ENCODE measurements around the gene KCNC2.
A peak's percentile ranks its signal among the peaks of the same experiment; 100 is the strongest.

KCNC2 gene

DNA sequence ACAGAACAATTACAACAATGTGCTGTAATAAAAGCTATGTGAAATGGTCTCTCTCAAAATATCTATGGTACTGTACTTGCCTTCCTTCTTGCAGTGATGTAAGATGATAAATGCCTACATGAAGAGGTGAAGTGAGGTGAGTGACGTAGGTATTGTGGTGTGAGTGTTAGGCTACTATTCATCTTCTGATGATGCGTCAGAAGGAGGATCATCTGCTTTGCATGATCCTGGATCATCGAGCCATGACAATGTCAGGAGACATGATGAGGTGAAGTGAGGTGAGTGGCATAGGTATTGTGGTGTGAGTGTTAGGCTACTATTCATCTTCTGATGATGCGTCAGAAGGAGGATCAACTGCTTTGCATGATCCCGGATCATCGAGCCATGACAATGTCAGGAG lies 105.8 kb downstream of the KCNC2 start:
- Histone ChIP-seq H3K9me3 (ENCODE audit: control insufficient read depth, low read length) (peaks cover 6% of the 10 kb centered on the region), H4K8ac (ENCODE audit: low read length) (no peak overlapping the region), H2BK15ac (ENCODE audit: low read depth, poor library complexity, severe bottlenecking) (no peak overlapping the region), H3K36me3 (ENCODE audit: control insufficient read depth in 1 of 2, insufficient read depth in 2 of 2, low read depth in 1 of 2, low read length in 2 of 2) (no peaks in the 10 kb centered on the region), H2AFZ (ENCODE audit: low read depth, low read length) (no peak overlapping the region), H4K91ac (ENCODE audit: low read length) (no peak overlapping the region), H3K4me3 (ENCODE audit: insufficient read depth in 1 of 2, low read depth in 1 of 2, low read length in 2 of 2) (no peak overlapping the region), H3K4ac (ENCODE audit: low read depth in 1 of 2, low read length in 2 of 2) (no peak overlapping the region), H2BK12ac (ENCODE audit: low read length in 2 of 2) (no peak overlapping the region), H2AK5ac (ENCODE audit: low read length, severe bottlenecking) (no peak overlapping the region), H3K18ac (ENCODE audit: low read depth in 1 of 2, low read length in 2 of 2) (no peak overlapping the region), H3K9ac (ENCODE audit: low read length) (no peak overlapping the region), H3K79me1 (replicated peaks; ENCODE audit: low read length, poor library complexity, severe bottlenecking) (no peaks in the 10 kb centered on the region), H3K14ac (ENCODE audit: low read length in 2 of 2) (no peak overlapping the region), H3K27ac (ENCODE audit: low read length, poor library complexity, severe bottlenecking) (no peak overlapping the region), H2BK5ac (ENCODE audit: low read depth, low read length, poor library complexity, severe bottlenecking) (no peak overlapping the region), H3K23ac (ENCODE audit: low read length in 2 of 2) (peak overlapping the region in 1 of 2 experiments; percentile 42), H3K4me2 (ENCODE audit: low read length, poor library complexity, severe bottlenecking) (no peak overlapping the region), H3K4me1 (ENCODE audit: control insufficient read depth, insufficient read depth, low read depth, low read length) (no peaks in the 10 kb centered on the region), H2BK120ac (ENCODE audit: low read depth, low read length) (no peak overlapping the region), H3K27me3 (ENCODE audit: control insufficient read depth in 1 of 2, insufficient read depth in 1 of 2, low read length in 2 of 2) (peaks cover 0 to 3% of the 10 kb centered on the region in 2 experiments)
- 94% methylated on average over 6 of the region's 6 CpGs for WGBS
- no peak for DNase-seq

DNA sequence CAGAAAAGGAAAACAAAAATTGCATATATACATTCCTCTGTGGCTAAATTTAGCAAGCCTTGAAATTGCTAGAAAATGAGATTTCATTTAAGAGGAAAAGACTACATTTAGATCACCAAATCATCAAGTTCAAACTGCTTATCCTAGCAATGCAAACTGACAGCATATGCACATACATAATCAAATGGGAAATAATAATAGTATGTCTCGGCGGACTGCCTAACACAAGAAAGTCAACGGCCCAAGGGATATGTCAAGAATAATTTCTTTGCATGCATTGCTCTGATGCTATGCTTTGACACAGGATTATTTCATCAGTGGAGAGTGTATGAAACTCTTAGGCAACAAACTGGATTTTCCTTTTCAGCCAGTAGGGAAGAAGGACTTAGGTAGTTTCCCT lies 107.9 kb downstream of the KCNC2 start:
- no peaks in the 10 kb centered on the region for H3K36me3 ChIP-seq (ENCODE audit: control insufficient read depth in 1 of 2, insufficient read depth in 2 of 2, low read depth in 1 of 2, low read length in 2 of 2)
- H3K4me2 ChIP-seq (ENCODE audit: low read length, poor library complexity, severe bottlenecking), result no peak overlapping the region
- no peak overlapping the region for H3K14ac ChIP-seq (ENCODE audit: low read length in 2 of 2)
- H3K4me1 ChIP-seq (ENCODE audit: control insufficient read depth, insufficient read depth, low read depth, low read length), result no peaks in the 10 kb centered on the region
- peaks cover 6% of the 10 kb centered on the region for H3K9me3 ChIP-seq (ENCODE audit: control insufficient read depth, low read length)
- no peak overlapping the region for H2BK15ac ChIP-seq (ENCODE audit: low read depth, poor library complexity, severe bottlenecking)
- H3K23ac ChIP-seq (ENCODE audit: low read length in 2 of 2), result no peak overlapping the region
- no peak overlapping the region for H2AFZ ChIP-seq (ENCODE audit: low read depth, low read length)
- H3K18ac ChIP-seq (ENCODE audit: low read depth in 1 of 2, low read length in 2 of 2), result no peak overlapping the region
- no peak overlapping the region for H2AK5ac ChIP-seq (ENCODE audit: low read length, severe bottlenecking)
- WGBS, result 97% methylated on average over 3 of the region's 3 CpGs
- H3K79me1 ChIP-seq (replicated peaks; ENCODE audit: low read length, poor library complexity, severe bottlenecking), result no peaks in the 10 kb centered on the region
- H3K4me3 ChIP-seq (ENCODE audit: insufficient read depth in 1 of 2, low read depth in 1 of 2, low read length in 2 of 2), result no peak overlapping the region
- H3K9ac ChIP-seq (ENCODE audit: low read length), result no peak overlapping the region
- H4K8ac ChIP-seq (ENCODE audit: low read length), result no peak overlapping the region
- H2BK5ac ChIP-seq (ENCODE audit: low read depth, low read length, poor library complexity, severe bottlenecking), result no peak overlapping the region
- no peak overlapping the region for H2BK12ac ChIP-seq (ENCODE audit: low read length in 2 of 2)
- peaks cover 0 to 3% of the 10 kb centered on the region in 2 experiments for H3K27me3 ChIP-seq (ENCODE audit: control insufficient read depth in 1 of 2, insufficient read depth in 1 of 2, low read length in 2 of 2)
- no peak overlapping the region for H4K91ac ChIP-seq (ENCODE audit: low read length)
- no peak overlapping the region for H3K27ac ChIP-seq (ENCODE audit: low read length, poor library complexity, severe bottlenecking)
- no peak overlapping the region for H3K4ac ChIP-seq (ENCODE audit: low read depth in 1 of 2, low read length in 2 of 2)
- H2BK120ac ChIP-seq (ENCODE audit: low read depth, low read length), result no peak overlapping the region
- DNase-seq, result no peak

DNA sequence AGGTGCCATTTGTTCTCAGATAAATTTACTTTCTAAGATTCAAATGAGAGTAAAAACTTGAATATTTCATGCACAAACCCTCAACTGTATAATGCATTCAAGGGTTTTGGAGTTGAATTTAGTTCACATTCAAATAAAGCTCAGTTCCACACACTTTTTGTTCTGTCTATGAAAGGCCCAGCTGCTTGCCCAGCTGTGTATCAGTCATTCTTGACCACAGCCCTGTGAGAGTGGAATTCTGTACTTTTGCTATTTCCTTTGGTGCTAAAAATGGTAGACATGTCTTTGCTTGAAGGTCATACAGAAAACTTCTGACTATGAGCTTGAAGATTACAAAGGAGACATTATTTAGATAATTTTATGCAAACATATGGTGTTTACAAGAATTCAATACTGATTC lies 110.4 kb downstream of the KCNC2 start:
- Histone ChIP-seq H4K8ac (ENCODE audit: low read length) (no peak overlapping the region), H3K23ac (ENCODE audit: low read length in 2 of 2) (no peak overlapping the region), H2BK120ac (ENCODE audit: low read depth, low read length) (no peak overlapping the region), H4K91ac (ENCODE audit: low read length) (no peak overlapping the region), H2AK5ac (ENCODE audit: low read length, severe bottlenecking) (no peak overlapping the region), H2BK15ac (ENCODE audit: low read depth, poor library complexity, severe bottlenecking) (no peak overlapping the region), H3K14ac (ENCODE audit: low read length in 2 of 2) (no peak overlapping the region), H3K9me3 (ENCODE audit: control insufficient read depth, low read length) (peaks cover 6% of the 10 kb centered on the region), H3K4me1 (ENCODE audit: control insufficient read depth, insufficient read depth, low read depth, low read length) (no peaks in the 10 kb centered on the region), H3K36me3 (ENCODE audit: control insufficient read depth in 1 of 2, insufficient read depth in 2 of 2, low read depth in 1 of 2, low read length in 2 of 2) (no peaks in the 10 kb centered on the region), H3K79me1 (replicated peaks; ENCODE audit: low read length, poor library complexity, severe bottlenecking) (no peaks in the 10 kb centered on the region), H3K27me3 (ENCODE audit: control insufficient read depth in 1 of 2, insufficient read depth in 1 of 2, low read length in 2 of 2) (no peaks in the 10 kb centered on the region), H3K4me3 (ENCODE audit: insufficient read depth in 1 of 2, low read depth in 1 of 2, low read length in 2 of 2) (no peak overlapping the region), H2BK5ac (ENCODE audit: low read depth, low read length, poor library complexity, severe bottlenecking) (no peak overlapping the region), H3K27ac (ENCODE audit: low read length, poor library complexity, severe bottlenecking) (no peak overlapping the region), H3K18ac (ENCODE audit: low read depth in 1 of 2, low read length in 2 of 2) (no peak overlapping the region), H3K9ac (ENCODE audit: low read length) (no peak overlapping the region), H3K4me2 (ENCODE audit: low read length, poor library complexity, severe bottlenecking) (no peak overlapping the region), H2AFZ (ENCODE audit: low read depth, low read length) (no peak overlapping the region), H2BK12ac (ENCODE audit: low read length in 2 of 2) (no peak overlapping the region), H3K4ac (ENCODE audit: low read depth in 1 of 2, low read length in 2 of 2) (no peak overlapping the region)
- no peak for DNase-seq

DNA sequence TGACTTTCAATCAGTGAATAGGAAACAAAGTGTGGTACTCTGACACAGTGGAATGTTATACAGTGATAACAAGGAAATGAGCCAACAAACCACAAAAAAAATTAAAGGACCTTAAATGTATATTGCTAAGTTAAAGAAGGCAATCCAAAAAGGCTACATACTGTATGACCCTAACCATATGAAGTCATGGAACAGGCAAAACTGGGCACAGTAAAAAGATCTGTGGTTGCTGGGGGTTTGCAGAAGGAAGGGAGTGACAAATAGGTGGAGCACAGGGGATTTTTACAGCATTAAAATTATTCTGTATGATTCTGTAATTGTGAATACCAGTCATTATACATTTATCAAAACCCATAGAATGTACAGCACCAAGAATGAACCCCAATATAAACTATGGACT lies 112.6 kb downstream of the KCNC2 start:
- DNase-seq, result no peak
- no peak overlapping the region for H2BK12ac ChIP-seq (ENCODE audit: low read length in 2 of 2)
- H3K4me3 ChIP-seq (ENCODE audit: insufficient read depth in 1 of 2, low read depth in 1 of 2, low read length in 2 of 2), result no peak overlapping the region
- H3K4me1 ChIP-seq (ENCODE audit: control insufficient read depth, insufficient read depth, low read depth, low read length), result no peaks in the 10 kb centered on the region
- H3K4me2 ChIP-seq (ENCODE audit: low read length, poor library complexity, severe bottlenecking), result no peak overlapping the region
- no peaks in the 10 kb centered on the region for H3K36me3 ChIP-seq (ENCODE audit: control insufficient read depth in 1 of 2, insufficient read depth in 2 of 2, low read depth in 1 of 2, low read length in 2 of 2)
- no peak overlapping the region for H4K91ac ChIP-seq (ENCODE audit: low read length)
- no peak overlapping the region for H3K18ac ChIP-seq (ENCODE audit: low read depth in 1 of 2, low read length in 2 of 2)
- no peaks in the 10 kb centered on the region for H3K79me1 ChIP-seq (replicated peaks; ENCODE audit: low read length, poor library complexity, severe bottlenecking)
- no peak overlapping the region for H2AK5ac ChIP-seq (ENCODE audit: low read length, severe bottlenecking)
- H3K9ac ChIP-seq (ENCODE audit: low read length), result no peak overlapping the region
- no peak overlapping the region for H2BK15ac ChIP-seq (ENCODE audit: low read depth, poor library complexity, severe bottlenecking)
- H3K27ac ChIP-seq (ENCODE audit: low read length, poor library complexity, severe bottlenecking), result no peak overlapping the region
- no peak overlapping the region for H3K14ac ChIP-seq (ENCODE audit: low read length in 2 of 2)
- no peak overlapping the region for H2BK5ac ChIP-seq (ENCODE audit: low read depth, low read length, poor library complexity, severe bottlenecking)
- no peak overlapping the region for H2BK120ac ChIP-seq (ENCODE audit: low read depth, low read length)
- H2AFZ ChIP-seq (ENCODE audit: low read depth, low read length), result no peak overlapping the region
- no peak overlapping the region for H3K23ac ChIP-seq (ENCODE audit: low read length in 2 of 2)
- no peak overlapping the region for H4K8ac ChIP-seq (ENCODE audit: low read length)
- no peaks in the 10 kb centered on the region for H3K9me3 ChIP-seq (ENCODE audit: control insufficient read depth, low read length)
- no peaks in the 10 kb centered on the region for H3K27me3 ChIP-seq (ENCODE audit: control insufficient read depth in 1 of 2, insufficient read depth in 1 of 2, low read length in 2 of 2)
- H3K4ac ChIP-seq (ENCODE audit: low read depth in 1 of 2, low read length in 2 of 2), result no peak overlapping the region

Data from mesenchymal stem cell (in vitro differentiated cells and primary cell).